Right lung (tissue), 10 donors: ENCODE measurements around the gene LZTS2. TPM values are rescaled to one million over a fixed set of nuclear protein-coding genes. Genes with fewer than 3 reads are reported as not detected.
"Not testable (repeated sequence)": the region's sequence is repeated elsewhere in the genome, so short reads cannot be mapped to it uniquely, and the experiment has no call there.

Experiments used
- DNase-seq, 2 donors: peaks; one replicate each; pipeline ENCODE4 v3.0.0-alpha.2; 2013
- long read RNA-seq, 8 donors: transcript quantifications; one replicate each; lab custom pipeline, GENCODE V29; 2026
- polyA plus RNA-seq, 5 donors: library from polyadenylated mRNA; unstranded; fragments of 120-200 nt; gene quantifications; one replicate each; pipeline versions ENCODE4 v1.2.1 to v1.2.3, GENCODE V29; 2013; ENCODE audit warnings: inconsistent platforms in 1 of 5, low replicate concordance in 1 of 5; ENCODE audit not compliant: insufficient read length in 5 of 5, insufficient read depth in 1 of 5

Gene LZTS2, protein sequence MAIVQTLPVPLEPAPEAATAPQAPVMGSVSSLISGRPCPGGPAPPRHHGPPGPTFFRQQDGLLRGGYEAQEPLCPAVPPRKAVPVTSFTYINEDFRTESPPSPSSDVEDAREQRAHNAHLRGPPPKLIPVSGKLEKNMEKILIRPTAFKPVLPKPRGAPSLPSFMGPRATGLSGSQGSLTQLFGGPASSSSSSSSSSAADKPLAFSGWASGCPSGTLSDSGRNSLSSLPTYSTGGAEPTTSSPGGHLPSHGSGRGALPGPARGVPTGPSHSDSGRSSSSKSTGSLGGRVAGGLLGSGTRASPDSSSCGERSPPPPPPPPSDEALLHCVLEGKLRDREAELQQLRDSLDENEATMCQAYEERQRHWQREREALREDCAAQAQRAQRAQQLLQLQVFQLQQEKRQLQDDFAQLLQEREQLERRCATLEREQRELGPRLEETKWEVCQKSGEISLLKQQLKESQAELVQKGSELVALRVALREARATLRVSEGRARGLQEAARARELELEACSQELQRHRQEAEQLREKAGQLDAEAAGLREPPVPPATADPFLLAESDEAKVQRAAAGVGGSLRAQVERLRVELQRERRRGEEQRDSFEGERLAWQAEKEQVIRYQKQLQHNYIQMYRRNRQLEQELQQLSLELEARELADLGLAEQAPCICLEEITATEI
- 10 to 100 TPM; 37.4 to 73.9 (median 57.6) TPM for polyA plus RNA-seq
- long read RNA-seq, donor 1, full-length matches to known transcripts = 16 of 46 reads
- long read RNA-seq, donor 1, partial matches to known transcripts = 22 of 46 reads
- long read RNA-seq, donor 1, other reads (novel, unspliced or antisense) = 8 of 46 reads
- long read RNA-seq, donor 2, full-length matches to known transcripts = 7 of 32 reads
- long read RNA-seq, donor 2, partial matches to known transcripts = 15 of 32 reads
- long read RNA-seq, donor 2, other reads (novel, unspliced or antisense) = 10 of 32 reads
- long read RNA-seq, donor 3, full-length matches to known transcripts = 8 of 15 reads
- long read RNA-seq, donor 3, partial matches to known transcripts = 7 of 15 reads
- long read RNA-seq, donor 3, other reads (novel, unspliced or antisense) = 0 of 15 reads
- long read RNA-seq, donor 4, full-length matches to known transcripts = 8 of 21 reads
- long read RNA-seq, donor 4, partial matches to known transcripts = 13 of 21 reads
- long read RNA-seq, donor 4, other reads (novel, unspliced or antisense) = 0 of 21 reads
- long read RNA-seq, donor 5, full-length matches to known transcripts = 13 of 36 reads
- long read RNA-seq, donor 5, partial matches to known transcripts = 15 of 36 reads
- long read RNA-seq, donor 5, other reads (novel, unspliced or antisense) = 8 of 36 reads
- long read RNA-seq, donor 6, full-length matches to known transcripts = 14 of 41 reads
- long read RNA-seq, donor 6, partial matches to known transcripts = 17 of 41 reads
- long read RNA-seq, donor 6, other reads (novel, unspliced or antisense) = 10 of 41 reads
- long read RNA-seq, donor 7, full-length matches to known transcripts = 5 of 17 reads
- long read RNA-seq, donor 7, partial matches to known transcripts = 0 of 17 reads
- long read RNA-seq, donor 7, other reads (novel, unspliced or antisense) = 12 of 17 reads
- long read RNA-seq, donor 8, full-length matches to known transcripts = 2 of 13 reads
- long read RNA-seq, donor 8, partial matches to known transcripts = 11 of 13 reads
- long read RNA-seq, donor 8, other reads (novel, unspliced or antisense) = 0 of 13 reads

DNA sequence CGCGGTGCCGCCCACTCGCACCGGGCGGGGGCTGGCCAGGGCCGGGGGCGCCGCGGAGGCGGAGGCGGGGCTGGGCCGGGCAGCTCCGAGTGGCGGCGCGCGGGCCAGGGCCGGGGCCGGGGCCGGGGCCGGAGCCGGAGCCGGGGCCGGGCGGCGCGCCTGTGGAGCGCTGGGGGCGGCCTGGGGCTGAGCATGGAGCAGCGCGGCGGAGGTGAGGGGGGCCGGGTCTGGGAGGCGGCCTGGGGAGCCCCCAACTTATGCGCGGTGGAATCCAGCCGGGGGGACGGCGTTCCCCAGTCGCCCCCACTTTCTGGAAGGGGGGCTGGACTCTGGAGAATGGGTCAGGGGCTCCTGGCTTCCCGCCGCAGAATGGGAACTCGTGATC, at the start of gene LZTS2:
LZTS2 (plus strand) TSS at position 67 of the 385 bp plus-strand sequence. CDS start 2,731 bp downstream, outside the sequence.
- no peak for DNase-seq

DNA sequence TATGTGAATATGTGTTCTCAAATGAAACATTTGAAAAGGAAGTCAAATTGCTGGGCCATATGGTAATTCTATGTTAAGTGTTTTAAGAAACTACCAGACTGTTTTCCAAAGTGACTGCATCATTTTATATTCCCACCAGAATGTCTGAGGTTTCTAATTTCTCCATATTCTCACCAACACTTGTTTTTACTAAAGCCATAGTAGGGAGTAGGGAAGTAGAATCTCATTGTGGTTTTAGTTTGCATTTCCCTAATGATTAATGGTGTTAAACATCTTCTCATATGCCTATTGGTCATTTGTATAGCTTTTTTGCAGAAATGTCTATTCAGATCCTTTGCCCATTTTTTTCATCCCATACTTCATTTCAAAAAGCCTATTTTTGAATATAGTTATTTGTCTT, 39.4 kb upstream of the LZTS2 start:
- DNase-seq = no peak

DNA sequence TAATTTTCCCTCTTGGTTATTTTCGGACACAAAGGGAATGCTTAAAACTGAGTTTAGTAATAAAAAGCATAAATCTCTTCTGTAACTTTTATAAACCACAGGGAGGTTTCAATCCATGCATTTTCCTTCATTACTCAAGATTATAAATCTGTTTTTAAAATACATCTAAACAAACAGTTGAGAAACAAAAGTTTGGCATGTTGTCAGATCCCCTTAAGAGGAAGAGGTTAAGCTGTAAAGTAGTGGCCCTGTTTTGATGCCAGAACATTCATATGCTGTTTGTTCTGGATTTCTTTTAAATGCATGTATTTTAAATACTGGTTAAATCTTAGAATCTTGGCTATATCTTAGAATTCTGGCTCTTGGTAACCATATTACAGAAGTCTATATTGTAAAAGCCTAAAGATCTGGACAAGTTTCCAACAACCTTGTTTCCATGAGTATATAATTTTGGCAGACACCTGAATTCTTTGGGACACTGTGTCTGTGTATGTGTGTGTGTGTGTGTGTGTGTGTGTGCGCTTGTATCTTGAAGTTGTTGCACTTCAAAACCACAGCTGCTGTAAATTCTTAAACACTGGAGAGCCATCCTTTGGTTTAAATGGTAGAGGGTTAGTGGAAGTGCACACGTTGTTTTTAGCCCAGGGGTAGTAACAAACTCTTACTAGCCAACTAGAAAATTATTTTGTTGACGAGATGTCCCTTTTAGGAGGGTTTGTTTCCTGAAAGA, 37.1 kb upstream of the LZTS2 start:
- DNase-seq = peak in 1 of 2 donors; percentile 17

DNA sequence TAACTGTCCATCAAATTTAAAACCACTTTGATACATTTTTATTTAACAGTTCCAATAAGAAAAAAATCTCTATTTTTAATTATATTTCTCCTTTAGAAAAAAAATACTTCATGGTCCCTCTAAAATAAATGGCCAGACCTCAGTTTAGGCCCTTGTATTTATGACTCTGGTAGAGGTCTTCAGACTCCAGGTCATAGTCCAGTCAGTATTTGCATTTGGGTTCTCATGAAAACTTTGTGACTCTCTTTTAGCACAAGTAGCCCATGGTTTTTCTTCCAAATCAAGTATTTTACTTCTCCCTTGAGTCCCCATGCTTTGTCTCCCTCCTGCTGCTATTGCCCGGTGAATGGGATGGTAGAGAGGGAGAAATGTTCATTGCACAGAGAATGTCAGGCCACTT, 35.8 kb upstream of the LZTS2 start:
- DNase-seq = no peak

DNA sequence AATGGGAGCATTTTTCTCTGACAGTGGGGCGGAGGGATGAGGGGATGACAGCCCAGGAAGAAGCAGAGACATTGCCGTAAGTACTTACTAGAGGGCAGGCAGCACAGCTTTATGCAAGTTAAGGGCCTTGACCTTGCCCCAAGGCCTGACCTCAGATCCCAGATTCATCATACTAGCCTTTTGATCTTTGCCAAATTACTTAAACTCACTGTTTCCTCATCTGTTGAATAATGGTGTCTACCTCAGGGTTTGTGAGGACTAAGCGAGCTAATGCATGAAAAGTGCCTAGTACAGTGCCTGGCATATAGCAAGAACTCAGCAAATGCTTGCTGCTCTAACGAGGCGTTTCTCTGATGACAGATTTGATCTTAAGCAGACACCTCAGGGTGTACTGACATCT, 33.8 kb upstream of the LZTS2 start:
- no peak for DNase-seq

DNA sequence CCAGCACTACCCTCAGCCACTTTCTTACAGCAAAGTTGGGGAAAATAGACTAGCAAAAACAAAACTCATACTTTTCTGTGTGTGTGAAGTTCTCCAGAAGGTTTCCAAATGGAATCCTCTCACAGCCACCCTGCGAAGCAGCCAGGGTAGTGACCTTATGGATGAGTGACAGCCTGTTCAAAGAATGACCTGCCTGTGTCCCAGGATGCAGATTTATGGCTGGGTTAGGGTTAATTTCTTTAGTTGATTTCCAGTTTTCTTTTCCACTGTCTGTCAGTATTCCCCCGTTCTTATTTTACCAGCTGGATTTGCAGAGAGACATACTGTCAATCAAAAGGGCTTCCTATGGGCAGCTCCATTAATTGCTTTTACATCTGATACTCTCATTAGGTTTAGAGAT, 32.7 kb upstream of the LZTS2 start:
- no peak for DNase-seq

DNA sequence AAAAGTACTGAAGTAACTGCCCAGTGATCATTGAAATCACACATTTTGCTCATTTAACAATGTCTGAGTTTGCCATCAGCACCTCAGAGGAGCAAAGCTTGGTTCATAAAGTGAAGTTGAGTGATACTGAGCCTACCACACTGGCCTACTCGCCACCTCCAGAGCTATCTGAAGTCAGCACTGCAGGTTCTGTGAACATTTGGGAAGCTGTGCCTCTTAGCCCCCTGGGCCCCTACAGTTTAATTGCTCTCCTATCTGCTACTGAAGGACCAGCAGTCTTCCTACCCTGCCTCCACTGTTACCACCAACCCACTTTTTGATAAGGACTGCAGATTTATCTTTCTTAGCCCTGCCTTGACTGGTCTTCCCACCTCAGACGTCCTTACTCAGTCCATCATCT, 32.3 kb upstream of the LZTS2 start:
- DNase-seq = no peak

DNA sequence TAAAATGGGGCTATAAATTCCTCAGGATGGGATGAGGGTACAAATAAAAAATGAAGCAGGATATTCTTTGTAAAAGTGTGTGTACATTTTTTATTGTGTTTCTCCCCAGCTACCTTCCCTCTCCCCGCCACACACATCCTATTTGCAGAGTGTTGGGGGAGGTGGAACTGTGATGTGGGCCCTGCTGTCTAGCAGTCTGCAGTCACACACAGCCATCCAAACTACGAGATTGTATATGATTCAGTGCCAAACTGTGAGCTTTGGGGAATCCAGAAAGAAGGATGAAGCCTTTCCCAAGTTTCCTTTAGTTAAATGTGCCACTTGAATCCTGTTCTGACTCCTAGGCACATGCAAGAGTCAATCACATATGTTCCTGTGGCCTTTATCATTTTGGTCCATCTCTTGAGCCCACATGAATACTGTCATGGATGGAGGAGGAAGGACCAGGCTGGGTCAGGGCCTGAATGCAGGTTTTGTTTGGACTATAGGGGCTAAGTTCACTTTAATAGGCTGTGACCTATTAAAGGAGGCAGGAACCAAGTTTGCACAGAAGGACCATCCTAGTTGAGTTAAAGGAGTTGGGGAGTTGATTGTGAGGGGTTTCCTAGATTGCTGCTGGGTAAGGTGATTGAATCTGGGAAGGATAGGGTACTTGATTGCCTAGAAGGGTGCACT, 31.4 kb upstream of the LZTS2 start:
- no peak for DNase-seq

DNA sequence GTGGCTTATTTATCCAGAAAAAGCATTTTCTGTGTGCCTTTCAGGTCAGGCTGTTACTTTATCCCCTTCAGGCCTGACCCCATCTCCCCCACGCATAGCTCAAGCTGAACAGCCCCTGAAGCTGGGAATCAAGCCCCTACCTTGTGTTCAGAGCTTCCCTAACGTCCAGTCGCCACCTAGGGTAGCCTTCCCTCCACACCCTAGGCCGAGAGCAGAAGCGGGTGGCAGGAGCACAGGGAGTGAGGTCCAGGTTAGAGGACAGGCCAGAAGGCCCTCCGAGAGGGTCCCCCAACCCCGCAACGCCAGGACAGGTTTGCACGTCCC, 30.8 kb upstream of the LZTS2 start:
- no peak for DNase-seq

DNA sequence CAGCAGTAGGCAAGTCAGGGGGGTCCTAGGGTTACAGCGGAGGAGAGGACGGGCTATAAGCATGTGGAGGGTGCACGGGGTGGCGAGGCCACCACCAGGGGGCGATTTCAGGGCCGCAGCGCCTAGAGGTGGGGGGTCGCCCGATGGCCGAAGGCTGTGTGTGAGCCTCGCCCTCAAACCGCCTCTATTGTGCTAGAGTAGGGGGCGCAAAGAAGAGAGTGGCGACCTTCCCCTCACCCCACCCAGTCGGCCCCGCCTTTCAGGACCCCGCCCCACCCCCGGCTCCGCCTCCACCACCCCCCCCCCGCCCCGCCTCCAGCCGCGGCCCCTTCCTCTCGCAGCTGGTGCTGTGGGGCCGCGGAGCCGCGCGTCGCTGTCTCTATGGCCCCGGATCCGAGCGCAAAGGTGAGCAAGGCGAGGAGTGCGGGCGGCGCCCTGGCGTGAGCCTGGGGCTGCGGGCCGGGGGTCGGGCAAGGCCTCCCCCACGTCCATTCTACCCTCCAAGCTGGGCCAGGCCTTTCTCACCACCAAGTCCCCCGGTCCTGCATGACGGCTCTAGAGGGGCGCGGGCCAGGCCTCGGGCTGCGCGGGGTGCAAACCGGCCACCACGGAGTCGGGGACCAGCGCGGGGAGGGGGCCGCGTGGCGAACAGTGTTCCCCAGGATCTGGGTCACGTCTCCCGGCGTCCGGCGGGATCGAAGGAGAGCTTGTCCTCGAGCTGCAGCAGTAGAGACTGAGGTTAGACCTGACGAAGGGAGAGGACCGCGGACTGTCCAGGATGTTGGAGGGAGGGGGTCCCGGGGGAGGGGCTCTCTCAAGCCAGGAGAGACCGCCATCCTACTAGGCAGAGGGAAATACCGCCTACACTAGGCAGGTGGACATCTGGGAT, 30.2 kb upstream of the LZTS2 start, which contains the start of gene SEMA4G:
SEMA4G (plus strand) TSS at position 318 of the 889 bp plus-strand sequence. CDS start 3,409 bp downstream, outside the sequence.
- DNase-seq = peak; percentile 33 to 39

DNA sequence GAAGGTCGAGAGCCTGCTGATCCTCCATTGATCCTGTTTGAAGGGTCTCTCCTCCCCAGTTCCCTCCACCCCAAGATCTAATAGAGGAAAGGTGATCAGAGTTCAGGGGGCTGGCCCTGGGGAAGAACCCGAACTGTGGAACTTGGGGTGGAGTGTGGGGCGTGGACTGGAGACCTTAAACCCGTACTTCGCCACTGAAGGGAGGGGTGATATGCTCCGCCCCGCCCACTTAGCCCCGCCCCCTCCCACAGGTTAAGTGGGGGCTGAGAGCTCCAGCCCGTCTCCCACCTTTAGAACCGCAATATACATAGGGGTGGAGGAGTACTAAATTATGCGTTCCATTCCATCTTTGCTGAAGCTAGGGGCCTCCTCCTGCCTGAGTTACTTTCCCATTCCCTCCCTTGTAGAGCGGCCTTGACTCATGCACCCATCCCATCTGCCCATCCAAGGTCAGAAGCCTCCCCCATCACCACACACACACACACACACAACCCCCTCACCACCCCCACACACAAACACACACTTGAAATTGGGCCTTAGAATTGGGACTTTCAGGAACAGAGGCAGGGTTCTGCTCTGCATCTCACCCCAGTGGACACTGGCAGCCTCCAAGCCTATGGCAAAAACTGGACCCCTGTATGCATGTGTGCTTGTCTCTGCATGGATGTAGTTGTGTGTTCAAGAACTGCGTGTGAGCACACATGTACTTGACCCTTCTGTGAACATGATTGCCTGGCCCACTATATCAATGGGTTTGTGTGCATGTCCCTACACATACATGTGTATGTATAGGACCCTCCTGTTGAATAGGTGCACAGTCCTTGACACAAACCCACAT, 29.3 kb upstream of the LZTS2 start:
- no peak for DNase-seq

DNA sequence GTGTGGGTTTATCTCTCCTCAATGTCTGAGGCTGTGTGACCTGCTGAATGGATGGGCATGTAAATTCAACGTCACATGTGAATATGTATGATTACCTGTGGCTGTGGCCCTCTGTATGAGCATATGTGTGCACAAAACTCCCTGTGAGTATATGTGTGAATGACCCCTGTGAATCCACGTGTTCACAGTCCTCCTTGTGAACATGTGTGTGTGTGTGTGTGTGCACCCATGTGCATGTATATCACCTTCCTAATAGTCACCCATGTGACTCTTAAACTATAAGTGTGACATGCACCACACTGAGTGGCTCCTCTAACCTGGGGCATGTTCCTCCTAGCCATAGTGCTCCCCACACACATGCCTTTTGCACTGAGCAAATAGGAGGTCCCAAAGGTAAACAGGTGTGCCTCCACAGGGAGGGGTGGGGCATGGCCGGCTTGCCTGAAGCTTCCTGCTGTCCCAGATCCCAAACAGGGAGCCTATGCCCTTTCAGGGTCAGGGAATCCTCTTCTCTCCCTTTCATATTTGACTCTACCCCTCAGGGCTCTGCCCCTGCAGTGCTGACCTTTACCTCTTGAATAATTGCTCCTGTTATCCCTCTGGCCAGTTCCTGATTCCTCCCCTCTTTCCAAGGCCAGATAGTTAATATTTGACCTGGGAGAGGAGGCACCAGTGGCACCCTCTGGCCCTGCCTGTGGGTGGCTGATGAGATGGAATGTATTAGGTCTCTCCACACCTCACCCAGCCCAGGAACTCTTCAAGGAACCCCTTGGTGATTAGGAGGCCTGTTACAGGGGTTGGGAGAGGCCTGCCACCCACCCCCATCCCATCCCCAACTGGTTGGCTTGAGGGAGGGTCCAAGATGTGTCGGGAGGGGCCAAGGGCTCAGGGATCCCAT, 28.4 kb upstream of the LZTS2 start:
- DNase-seq = no peak

DNA sequence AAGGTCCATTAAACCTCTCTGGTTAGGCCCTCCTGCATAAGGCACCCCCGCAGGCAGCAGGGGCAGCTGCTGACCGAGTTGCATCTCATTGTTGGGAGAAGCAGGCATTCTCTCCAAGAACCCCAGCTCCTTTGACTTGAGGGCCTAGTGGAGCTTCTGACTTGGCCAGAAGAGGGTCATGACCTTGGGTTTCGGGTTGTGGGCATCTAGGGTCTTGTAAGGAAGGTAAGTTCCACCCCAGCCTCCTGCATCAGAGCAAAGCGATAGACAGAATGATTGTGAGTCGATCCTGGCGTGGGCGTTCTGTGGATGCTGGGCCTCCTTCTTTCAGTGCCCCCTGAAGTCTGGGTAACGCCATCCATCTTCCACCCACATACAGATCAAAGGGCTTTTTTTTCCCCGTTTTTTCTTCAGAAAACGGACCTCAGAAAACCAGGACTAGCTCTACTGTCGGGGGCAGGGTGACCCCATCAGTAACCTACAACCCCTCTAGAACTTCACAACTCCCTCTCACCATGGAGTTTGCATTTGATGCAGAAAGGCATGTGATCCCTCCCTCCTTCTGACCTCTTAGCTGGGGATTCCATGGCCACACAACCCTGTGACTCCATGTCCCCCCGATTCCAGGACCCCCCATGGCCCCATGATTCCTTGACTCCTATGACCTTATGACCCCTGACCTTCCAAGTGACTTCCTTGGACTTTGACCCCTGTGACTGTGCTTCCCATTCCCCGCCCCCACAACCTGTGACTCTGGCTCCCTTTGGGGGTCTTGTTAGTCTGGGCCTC, 27.3 kb upstream of the LZTS2 start:
- no peak for DNase-seq

DNA sequence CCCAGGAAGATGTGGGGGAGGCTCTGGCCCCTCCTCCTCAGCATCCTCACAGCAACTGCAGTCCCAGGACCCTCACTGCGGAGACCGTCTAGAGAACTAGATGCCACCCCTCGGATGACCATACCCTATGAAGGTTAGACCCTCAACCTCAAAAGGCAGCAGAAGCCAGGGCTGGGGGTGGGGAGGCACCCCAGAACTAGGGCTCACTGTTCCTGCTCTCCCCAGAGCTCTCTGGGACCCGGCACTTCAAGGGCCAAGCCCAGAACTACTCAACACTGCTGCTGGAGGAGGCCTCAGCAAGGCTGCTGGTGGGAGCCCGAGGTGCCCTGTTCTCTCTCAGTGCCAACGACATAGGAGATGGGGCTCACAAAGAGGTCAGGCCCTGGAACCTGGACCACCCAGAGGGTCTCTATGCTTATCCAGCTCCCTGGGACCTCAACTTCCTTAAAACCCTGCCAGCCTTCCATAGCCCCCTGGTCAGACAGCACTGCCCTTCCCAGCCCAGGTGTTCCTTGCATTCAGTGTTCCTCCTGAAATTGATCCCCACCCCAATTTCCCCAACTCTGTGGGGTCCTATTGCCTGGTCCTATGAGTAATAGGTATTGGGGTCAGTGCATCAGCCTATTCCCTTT, 26.6 kb upstream of the LZTS2 start:
- DNase-seq = no peak

DNA sequence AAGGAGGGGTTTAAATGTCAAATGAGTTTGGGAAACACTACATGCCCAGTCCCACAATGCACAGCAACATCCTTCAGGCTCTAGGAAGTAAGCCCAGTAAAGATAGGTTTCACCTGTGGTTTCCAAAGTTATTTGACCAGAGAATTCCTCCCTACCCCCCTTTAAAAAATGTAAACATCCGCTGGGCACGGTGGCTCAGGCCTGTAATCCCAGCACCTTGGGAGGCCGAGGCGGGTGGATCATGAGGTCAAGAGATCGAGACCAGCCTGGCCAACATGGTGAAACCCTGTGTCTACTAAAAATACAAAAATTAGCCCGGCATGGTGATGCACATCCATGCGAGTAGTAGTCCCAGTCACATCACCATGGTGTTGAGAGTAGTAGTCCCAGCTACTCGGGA, 24.2 kb upstream of the LZTS2 start:
- not testable (repeated sequence) for DNase-seq
